Dendritic cell treated with granulocyte-macrophage colony-stimulating factor and Interleukin-4, amounts not matched to agents 40 ng/mL and 50 ng/mL, for 4 days (primary cell): ENCODE data around the gene FOXN3.

Experiments used
- H3K27ac Mint-ChIP-seq: one replicate; pipeline ENCODE4 v1.8.0; 2022; ENCODE audit warnings: mild to moderate bottlenecking, mixed read lengths
- H3K27me3 Mint-ChIP-seq: one replicate; pipeline ENCODE4 v1.8.0; 2022; ENCODE audit warnings: mild to moderate bottlenecking, mixed read lengths
- H3K36me3 Mint-ChIP-seq: one replicate; pipeline ENCODE4 v1.8.0; 2022; ENCODE audit warnings: low read depth, mixed read lengths
- H3K4me1 Mint-ChIP-seq: one replicate; pipeline ENCODE4 v1.8.0; 2022; ENCODE audit warnings: low read depth, mixed read lengths
- H3K4me3 Mint-ChIP-seq: one replicate; pipeline ENCODE4 v1.8.0; 2022; ENCODE audit warnings: mild to moderate bottlenecking, moderate library complexity, mixed read lengths
- H3K9me3 Mint-ChIP-seq: one replicate; pipeline ENCODE4 v1.8.0; 2022; ENCODE audit warnings: mixed read lengths
- intact Hi-C: fragments of 100-400 bp; cut with micrococcal nuclease; formaldehyde crosslinking; loops from one replicate; pipeline ENCODE4 v1.15.0; 2022

FOXN3 gene

GRCh38 chr14:89293314-89293916, 123.6 kb downstream of the FOXN3 start:
- Mint-ChIP-seq H3K9me3 (no peaks in the 10 kb centered on the region), H3K36me3 (peaks cover 56% of the 10 kb centered on the region), H3K4me1 (peaks cover 60% of the 10 kb centered on the region), H3K27me3 (no peaks in the 10 kb centered on the region), H3K27ac (peak overlapping the region; percentile 71), H3K4me3 (peak overlapping the region; percentile 0)
- intact Hi-C loops: no loop called here

DNA sequence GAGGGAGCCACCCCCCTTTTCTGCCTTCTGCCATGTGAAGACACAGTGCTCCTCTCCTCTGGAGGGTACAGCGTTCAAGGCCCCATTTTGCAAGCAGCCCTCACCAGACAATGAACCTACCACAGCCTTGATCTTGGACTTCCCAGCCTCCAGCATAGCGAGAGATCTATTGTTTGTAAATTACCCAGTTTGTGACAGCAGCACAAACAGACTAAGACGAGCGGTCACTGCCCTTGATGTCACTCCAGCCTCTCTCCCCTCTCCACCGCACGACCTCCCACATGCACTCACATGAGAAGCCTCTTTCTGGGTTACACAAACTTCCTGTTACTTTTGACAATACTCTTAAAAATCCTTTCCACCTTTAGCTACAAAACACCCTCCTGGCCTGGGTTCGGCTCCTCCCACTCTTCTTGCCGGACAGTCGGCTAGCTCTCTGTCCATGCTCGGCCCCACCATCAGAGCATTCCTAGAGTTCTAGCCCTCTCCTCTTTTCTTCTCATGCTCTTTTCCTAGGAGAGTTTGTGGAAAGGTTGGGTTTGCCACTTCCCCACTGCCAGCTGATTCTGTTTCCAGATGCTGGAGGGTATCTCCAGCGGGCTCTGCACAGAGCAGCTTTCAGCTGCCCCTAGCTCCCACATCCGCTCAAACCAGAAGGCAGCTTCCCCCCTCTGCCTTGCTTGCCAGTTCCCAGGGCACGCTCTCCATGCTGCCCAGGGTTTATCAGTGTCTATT, 124.3 kb downstream of the FOXN3 start:
- peak overlapping the region; percentile 71 for H3K27ac Mint-ChIP-seq
- peak overlapping the region; percentile 0 for H3K4me3 Mint-ChIP-seq
- peaks cover 60% of the 10 kb centered on the region for H3K4me1 Mint-ChIP-seq
- intact Hi-C loops: no loop called here
- no peaks in the 10 kb centered on the region for H3K27me3 Mint-ChIP-seq
- no peaks in the 10 kb centered on the region for H3K9me3 Mint-ChIP-seq
- H3K36me3 Mint-ChIP-seq: peaks cover 56% of the 10 kb centered on the region

DNA sequence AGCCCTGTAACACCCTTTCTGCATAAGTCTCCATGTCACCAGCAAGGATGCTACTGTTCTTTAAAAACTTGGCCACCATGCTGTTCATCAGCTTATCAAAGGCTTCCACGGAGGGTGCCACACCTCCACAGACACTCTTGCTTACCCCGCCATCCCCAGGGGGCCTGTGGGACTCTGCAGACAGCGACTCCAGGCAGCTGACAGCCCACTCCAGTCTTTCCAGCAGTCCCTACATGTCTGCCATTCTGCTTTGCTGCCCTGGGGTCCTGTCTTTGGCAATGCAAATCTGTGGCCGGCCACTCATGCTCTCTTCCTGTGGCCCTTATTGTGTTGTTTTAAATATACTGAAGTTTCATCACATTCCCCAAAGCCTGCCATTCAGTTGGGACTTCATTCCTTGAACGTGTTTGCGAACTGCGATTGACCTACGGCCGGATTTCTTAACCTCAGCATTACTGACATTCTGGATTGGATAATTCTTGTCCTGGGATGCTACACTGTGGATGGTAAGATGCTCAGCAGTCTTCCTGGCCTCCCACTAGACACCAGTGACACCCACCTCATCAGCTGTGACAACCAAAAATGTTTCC, 125.6 kb downstream of the FOXN3 start:
- peaks cover 61% of the 10 kb centered on the region for H3K36me3 Mint-ChIP-seq
- H3K4me3 Mint-ChIP-seq: no peak overlapping the region
- intact Hi-C loops: no loop called here
- peaks cover 63% of the 10 kb centered on the region for H3K4me1 Mint-ChIP-seq
- H3K27me3 Mint-ChIP-seq: no peaks in the 10 kb centered on the region
- H3K9me3 Mint-ChIP-seq: no peaks in the 10 kb centered on the region
- no peak overlapping the region for H3K27ac Mint-ChIP-seq

DNA sequence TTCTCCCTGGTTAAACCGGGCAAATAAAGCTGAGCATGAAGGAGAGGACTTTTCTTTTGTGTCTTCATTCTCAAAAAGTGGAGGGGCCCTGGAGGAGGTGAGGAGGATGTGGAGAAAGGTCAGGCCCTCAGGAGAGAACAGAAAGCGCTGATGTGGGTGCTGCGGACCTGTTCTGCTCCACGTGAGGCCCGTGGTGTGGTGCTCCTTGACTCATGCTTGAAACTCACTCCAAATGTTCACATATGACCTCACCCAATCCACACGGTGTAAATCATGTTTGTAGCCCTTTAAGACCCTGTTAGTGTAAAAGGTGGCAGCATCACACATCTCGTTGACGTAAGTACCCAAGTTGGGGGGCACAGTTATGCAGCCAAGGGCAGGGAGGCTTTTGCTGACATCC, 126.2 kb downstream of the FOXN3 start:
- Mint-ChIP-seq H3K27ac (no peak overlapping the region), H3K9me3 (no peaks in the 10 kb centered on the region), H3K36me3 (peaks cover 65% of the 10 kb centered on the region), H3K4me3 (no peak overlapping the region), H3K4me1 (peaks cover 63% of the 10 kb centered on the region), H3K27me3 (no peaks in the 10 kb centered on the region)
- intact Hi-C loops: no loop called here

DNA sequence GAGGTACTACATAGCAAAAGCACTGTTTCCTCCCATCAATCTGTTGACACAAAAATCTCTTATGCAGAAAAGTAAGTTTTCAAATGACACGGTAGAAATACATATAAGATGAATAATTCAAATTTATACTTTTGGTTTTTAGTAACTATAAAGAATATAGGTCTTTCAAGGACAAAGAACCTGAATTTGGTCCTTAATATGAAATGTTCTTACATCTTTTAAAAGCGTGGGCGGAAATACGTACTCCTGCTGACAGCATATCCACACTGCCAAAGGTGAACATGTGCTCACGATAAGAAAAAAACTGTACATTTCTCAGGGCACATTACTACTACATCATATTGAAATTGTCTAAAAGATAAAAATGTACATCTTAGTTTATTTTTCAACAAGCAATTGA, 127.6 kb downstream of the FOXN3 start:
- Mint-ChIP-seq H3K4me3 (no peak overlapping the region), H3K27me3 (no peaks in the 10 kb centered on the region), H3K27ac (no peak overlapping the region), H3K9me3 (no peaks in the 10 kb centered on the region), H3K4me1 (peaks cover 58% of the 10 kb centered on the region), H3K36me3 (peaks cover 62% of the 10 kb centered on the region)
- intact Hi-C loops: no loop called here

DNA sequence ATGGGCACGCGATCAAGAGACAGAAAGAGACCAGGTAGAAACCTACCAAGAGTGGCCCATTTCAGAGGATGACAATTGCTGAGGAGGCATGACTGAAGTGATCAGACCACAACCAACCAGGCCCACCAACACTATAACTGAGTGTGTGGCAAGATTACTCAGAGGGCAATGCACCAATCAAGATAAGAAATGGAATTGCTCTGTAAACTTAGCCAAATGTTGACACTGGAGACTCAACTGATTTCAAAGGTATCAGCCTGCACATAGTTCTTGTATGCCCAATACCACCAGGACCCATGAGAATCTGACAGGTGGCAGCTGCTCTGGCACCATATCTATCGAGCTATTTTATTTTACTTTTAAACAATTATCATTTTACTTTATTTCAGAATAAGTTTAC, 128.9 kb downstream of the FOXN3 start:
- H3K9me3 Mint-ChIP-seq: no peaks in the 10 kb centered on the region
- peaks cover 57% of the 10 kb centered on the region for H3K36me3 Mint-ChIP-seq
- H3K4me1 Mint-ChIP-seq: peaks cover 52% of the 10 kb centered on the region
- intact Hi-C loops: no loop called here
- H3K27ac Mint-ChIP-seq: no peak overlapping the region
- H3K4me3 Mint-ChIP-seq: no peak overlapping the region
- H3K27me3 Mint-ChIP-seq: no peaks in the 10 kb centered on the region

GRCh38 chr14:89284333-89285058, 132.5 kb downstream of the FOXN3 start:
- peaks cover 45% of the 10 kb centered on the region for H3K36me3 Mint-ChIP-seq
- no peaks in the 10 kb centered on the region for H3K27me3 Mint-ChIP-seq
- H3K9me3 Mint-ChIP-seq: no peaks in the 10 kb centered on the region
- no peak overlapping the region for H3K4me3 Mint-ChIP-seq
- H3K4me1 Mint-ChIP-seq: peaks cover 51% of the 10 kb centered on the region
- H3K27ac Mint-ChIP-seq: peak overlapping the region; percentile 96
- intact Hi-C loops: no loop called here

DNA sequence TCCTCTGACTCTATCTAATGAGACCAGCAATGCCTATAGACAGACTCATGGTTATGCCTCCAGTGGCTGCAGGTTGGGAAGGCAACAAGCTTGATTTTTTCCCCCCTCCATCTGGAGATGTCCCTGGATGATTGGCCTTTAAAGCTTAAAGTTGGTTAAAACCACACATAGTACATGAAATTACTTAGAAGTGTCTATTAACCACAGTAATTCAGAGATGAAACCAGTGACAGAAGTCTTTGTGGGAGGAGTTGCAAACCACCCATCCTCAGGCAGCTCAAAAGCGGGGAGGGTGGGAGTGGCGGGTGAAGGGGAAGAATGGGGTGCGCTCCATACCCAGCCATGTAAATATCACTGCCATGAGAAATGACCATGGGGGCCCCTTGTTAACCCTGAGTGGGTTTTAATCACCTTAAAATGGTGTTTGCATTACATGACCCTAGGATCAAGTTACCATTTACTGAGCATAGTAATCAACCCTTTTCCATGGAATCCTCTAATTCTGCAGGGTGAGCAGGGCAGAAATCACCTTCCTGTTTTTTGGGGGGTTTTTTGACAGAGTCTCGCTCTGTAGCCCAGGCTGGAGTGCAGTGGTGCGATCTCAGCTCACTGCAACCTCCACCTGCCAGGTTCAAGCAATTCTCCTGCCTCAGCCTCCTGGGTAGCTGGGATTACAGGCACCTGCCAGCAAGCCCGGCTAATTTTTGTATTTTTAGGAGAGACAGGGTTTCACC, 133.5 kb downstream of the FOXN3 start:
- Mint-ChIP-seq H3K27ac (peak overlapping the region; percentile 96), H3K27me3 (no peaks in the 10 kb centered on the region), H3K4me3 (no peak overlapping the region), H3K4me1 (peaks cover 60% of the 10 kb centered on the region), H3K9me3 (no peaks in the 10 kb centered on the region), H3K36me3 (peaks cover 54% of the 10 kb centered on the region)
- intact Hi-C loops: no loop called here

DNA sequence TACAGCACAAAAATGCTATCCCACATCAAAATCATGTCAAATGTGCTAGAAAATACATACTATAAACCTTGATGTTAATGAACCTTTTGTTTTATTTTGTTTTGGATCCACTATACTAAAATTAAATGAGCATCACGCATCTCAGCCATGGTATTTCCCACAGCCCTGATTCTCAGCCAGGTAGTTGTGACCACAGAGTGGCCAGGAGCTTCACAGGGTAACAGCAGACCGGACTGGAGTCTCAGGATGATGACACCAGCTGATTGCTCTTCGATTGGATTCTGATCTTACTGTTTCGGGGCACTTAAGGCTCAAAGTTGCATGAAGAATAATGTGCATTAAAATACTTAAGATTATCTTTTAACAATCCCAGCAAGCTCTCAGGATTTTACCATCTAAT, 134.8 kb downstream of the FOXN3 start:
- intact Hi-C loops: no loop called here
- H3K4me3 Mint-ChIP-seq: no peak overlapping the region
- H3K27me3 Mint-ChIP-seq: no peaks in the 10 kb centered on the region
- H3K4me1 Mint-ChIP-seq: peaks cover 69% of the 10 kb centered on the region
- no peaks in the 10 kb centered on the region for H3K9me3 Mint-ChIP-seq
- peak overlapping the region; percentile 96 for H3K27ac Mint-ChIP-seq
- peaks cover 64% of the 10 kb centered on the region for H3K36me3 Mint-ChIP-seq

DNA sequence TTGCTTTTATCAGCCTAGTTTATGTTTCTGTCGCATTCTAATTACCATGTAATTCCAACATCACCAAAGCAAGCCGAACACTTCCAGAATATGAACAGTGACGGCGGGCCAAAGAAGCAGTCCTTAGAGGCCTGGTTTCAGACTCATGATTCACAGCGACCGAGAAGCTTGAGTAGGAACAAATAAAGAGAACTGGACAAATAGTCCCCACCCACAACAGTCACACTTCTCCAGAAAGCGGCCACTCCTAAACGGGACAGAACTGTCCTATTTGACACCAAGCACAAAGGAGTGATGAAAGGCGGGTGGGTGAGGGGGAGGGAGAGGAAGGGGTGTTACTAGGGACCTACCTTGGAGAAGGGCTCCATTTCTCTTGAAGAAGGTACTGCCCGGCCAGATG, 136.4 kb downstream of the FOXN3 start:
- H3K36me3 Mint-ChIP-seq: peaks cover 60% of the 10 kb centered on the region
- H3K4me1 Mint-ChIP-seq: peaks cover 79% of the 10 kb centered on the region
- H3K27me3 Mint-ChIP-seq: no peaks in the 10 kb centered on the region
- H3K9me3 Mint-ChIP-seq: no peaks in the 10 kb centered on the region
- intact Hi-C loops: no loop called here
- peak overlapping the region; percentile 96 for H3K27ac Mint-ChIP-seq
- H3K4me3 Mint-ChIP-seq: no peak overlapping the region

DNA sequence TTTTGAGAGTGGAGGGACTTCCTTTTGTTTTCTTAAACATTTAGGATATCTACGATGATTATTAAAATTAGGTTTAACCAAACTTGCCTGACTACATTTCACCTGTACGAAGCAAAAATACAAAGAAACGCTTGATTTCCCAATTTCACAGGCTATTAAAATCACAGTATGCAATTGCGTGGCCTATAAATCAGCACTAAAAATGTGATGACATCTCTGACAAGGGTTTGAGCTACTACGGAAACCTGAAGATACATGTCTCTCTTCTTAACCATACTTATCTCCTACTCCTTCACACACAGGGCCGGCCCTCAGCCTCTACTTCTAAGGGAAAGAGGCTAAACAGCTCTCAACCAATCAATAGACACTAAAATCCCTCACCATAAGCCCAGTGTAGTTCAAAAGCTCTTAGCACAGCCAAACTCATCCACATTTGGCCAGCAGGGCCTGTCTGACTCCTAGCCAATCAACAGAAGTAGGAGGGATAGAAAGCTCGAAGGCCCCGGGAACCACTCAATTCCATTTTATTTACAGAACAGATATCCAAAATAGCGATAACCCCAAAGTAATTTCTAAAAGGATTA, 137.3 kb downstream of the FOXN3 start:
- intact Hi-C loops: no loop called here
- no peak overlapping the region for H3K4me3 Mint-ChIP-seq
- no peaks in the 10 kb centered on the region for H3K27me3 Mint-ChIP-seq
- peak overlapping the region; percentile 96 for H3K27ac Mint-ChIP-seq
- peaks cover 87% of the 10 kb centered on the region for H3K4me1 Mint-ChIP-seq
- H3K36me3 Mint-ChIP-seq: peaks cover 62% of the 10 kb centered on the region
- no peaks in the 10 kb centered on the region for H3K9me3 Mint-ChIP-seq

- H3K4me3 Mint-ChIP-seq: no peak overlapping the region
- H3K4me1 Mint-ChIP-seq: peaks cover 91% of the 10 kb centered on the region
- H3K27me3 Mint-ChIP-seq: no peaks in the 10 kb centered on the region
- no peaks in the 10 kb centered on the region for H3K9me3 Mint-ChIP-seq
- peaks cover 67% of the 10 kb centered on the region for H3K36me3 Mint-ChIP-seq
- intact Hi-C loops: no loop called here
- H3K27ac Mint-ChIP-seq: peak overlapping the region; percentile 96
Measured at GRCh38 chr14:89277203-89277602, 139.8 kb downstream of the FOXN3 start.

GRCh38 chr14:89276424-89276975, 140.5 kb downstream of the FOXN3 start:
- H3K36me3 Mint-ChIP-seq: peaks cover 60% of the 10 kb centered on the region
- H3K4me1 Mint-ChIP-seq: peaks cover 84% of the 10 kb centered on the region
- no peaks in the 10 kb centered on the region for H3K27me3 Mint-ChIP-seq
- intact Hi-C loops: no loop called here
- H3K4me3 Mint-ChIP-seq: peak overlapping the region; percentile 50
- peak overlapping the region; percentile 96 for H3K27ac Mint-ChIP-seq
- H3K9me3 Mint-ChIP-seq: no peaks in the 10 kb centered on the region
